ENCODE results near the gene HSD17B4.
"Not testable (repeated sequence)": the region's sequence is repeated elsewhere in the genome, so short reads cannot be mapped to it uniquely, and the experiment has no call there.

Gene HSD17B4

GRCh38 chr5:119483155-119483554 is 30.9 kb downstream of the HSD17B4 start:
- no peak for DNase-seq

GRCh38 chr5:119484884-119485283 is 32.6 kb downstream of the HSD17B4 start:
- no peak for DNase-seq

- DNase-seq = no peak
Observed at GRCh38 chr5:119501671-119502179, 49.4 kb downstream of the HSD17B4 start.

- DNase-seq = not testable (repeated sequence)
Observed at GRCh38 chr5:119503939-119504338, 51.6 kb downstream of the HSD17B4 start.

GRCh38 chr5:119512277-119512676 is 60.0 kb downstream of the HSD17B4 start:
- no peak for DNase-seq

GRCh38 chr5:119515192-119515591 is 62.9 kb downstream of the HSD17B4 start:
- DNase-seq = no peak

- not testable (repeated sequence) for DNase-seq
Observed at GRCh38 chr5:119517115-119517514, 64.8 kb downstream of the HSD17B4 start.

- DNase-seq = no peak
Observed at GRCh38 chr5:119521232-119521631, 68.9 kb downstream of the HSD17B4 start.

GRCh38 chr5:119522841-119523240 is 70.5 kb downstream of the HSD17B4 start:
- DNase-seq = no peak

- DNase-seq = no peak
Observed at GRCh38 chr5:119524485-119524884, 72.2 kb downstream of the HSD17B4 start.

GRCh38 chr5:119527351-119527750 is 75.1 kb downstream of the HSD17B4 start:
- no peak for DNase-seq

- DNase-seq = no peak
Observed at GRCh38 chr5:119529811-119530210, 77.5 kb downstream of the HSD17B4 start.

GRCh38 chr5:119532637-119533036 is 80.3 kb downstream of the HSD17B4 start:
- no peak for DNase-seq

GRCh38 chr5:119537704-119538103 is 85.4 kb downstream of the HSD17B4 start:
- no peak for DNase-seq

GRCh38 chr5:119541716-119542115 is 89.4 kb downstream of the HSD17B4 start:
- no peak for DNase-seq

GRCh38 chr5:119551819-119552218 is 99.5 kb downstream of the HSD17B4 start:
- DNase-seq = no peak

- no peak for DNase-seq
Observed at GRCh38 chr5:119554597-119554996, 102.3 kb downstream of the HSD17B4 start.

- no peak for DNase-seq
Observed at GRCh38 chr5:119570910-119571309, 118.6 kb downstream of the HSD17B4 start.

- no peak for DNase-seq
Observed at GRCh38 chr5:119578937-119579336, 126.6 kb downstream of the HSD17B4 start.

- DNase-seq = no peak
Observed at GRCh38 chr5:119582987-119583386, 130.7 kb downstream of the HSD17B4 start.

- DNase-seq = no peak
Observed at GRCh38 chr5:119583684-119584083, 131.4 kb downstream of the HSD17B4 start.
